H1 (cell line): Measurements from ENCODE around the gene LANCL2. TPM values are rescaled to one million over a fixed set of nuclear protein-coding genes. Genes with fewer than 3 reads are reported as not detected.

ENCODE experiments used
- BRCA1 ChIP-seq: IDR thresholded peaks from 2 replicates; pipeline ENCODE4 v1.6.1; 2012; ENCODE audit warnings: low read depth, low read length, improper control_type of control experiment
- CBX5 ChIP-seq: fragments of 300-800, 300-1000 bp; sonication (generic); IDR thresholded peaks from 2 replicates; pipeline ENCODE4 v1.7.1; 2016; ENCODE audit warnings: antibody characterized with exemption, low read length, low read depth
- EZH2 ChIP-seq: fragments of 200-600 bp; sonication (generic); IDR thresholded peaks from 2 replicates; pipeline ENCODE4 v1.7.1; 2012; ENCODE audit warnings: low read depth, mild to moderate bottlenecking, moderate library complexity, low read length, inconsistent platforms; ENCODE audit not compliant: severe bottlenecking
- NRF1 ChIP-seq: IDR thresholded peaks from 2 replicates; pipeline ENCODE4 v1.6.1; 2011; ENCODE audit warnings: mild to moderate bottlenecking, low read depth, low read length, improper control_type of control experiment
- TCF12 ChIP-seq: IDR thresholded peaks from 2 replicates; pipeline ENCODE4 v1.6.1; 2011; ENCODE audit warnings: low read depth, mild to moderate bottlenecking, low read length
- polyA plus RNA-seq, 7 experiments: library from polyadenylated mRNA; depleted of rRNA in 3 of 7; stranded (reverse) in 5 of 7; unstranded in 2 of 7; fragments of >200 nt in 5 of 7; fragments of 200-250 nt in 2 of 7; gene quantifications; 1 replicate in 5 of 7; 2 replicates in 1 of 7; 4 replicates in 1 of 7; pipeline versions ENCODE4 v1.2.1 to v1.2.3, GENCODE V29; 2011 to 2013; ENCODE audit warnings: missing spikeins in 2 of 7, mixed read lengths in 2 of 7
- total RNA-seq: library from RNA; stranded (reverse); fragmentation: NEBNext Ultra II Directional; extraction: Animal tissue kit (Norgen Biotek cat#: 25700); gene quantifications from 2 replicates; pipeline ENCODE4 v1.2.1, GENCODE V29; 2021

Gene LANCL2
- total and polyA plus RNA-seq, 2 of the 8 experiments (the other 6 are each of a cell fraction or from before 2014, with no cell fraction given) = 9.2 to 9.5 TPM

GRCh38 chr7:55342216-55342871, 22.8 kb upstream of the LANCL2 start (continued):
- no peak for TF ChIP-seq NRF1
- no peak for TF ChIP-seq EZH2
- no peak for TF ChIP-seq BRCA1
- no peak for TF ChIP-seq TCF12
- no peak for TF ChIP-seq CBX5
